ENCODE measurements around the gene SMC1A.
A peak's percentile ranks its signal among the peaks of the same experiment; 100 is the strongest.
"Not testable (repeated sequence)": the region's sequence is repeated elsewhere in the genome, so short reads cannot be mapped to it uniquely, and the experiment has no call there.

Gene SMC1A

GRCh38 chrX:53422086-53422860 is at the start of gene SMC1A:
Gene SMC1A (minus strand): TSS chrX:53422654. CDS start chrX:53422600, 54 bp downstream.
- Histone ChIP-seq H3K36me3 (ENCODE audit: insufficient read depth, low read depth, low read length) (no peaks in the 10 kb centered on the region), H3K4me3 (ENCODE audit: low read length) (peak within 1 kb of the TSS; percentile 86), H3K27me3 (ENCODE audit: insufficient read depth, low read length) (no peaks in the 10 kb centered on the region), H3K9me3 (ENCODE audit: insufficient read depth, low read depth, low read length) (no peaks in the 10 kb centered on the region), H3K9ac (ENCODE audit: low read depth, low read length) (peak within 1 kb of the TSS; percentile 99), H3K4me1 (ENCODE audit: insufficient read depth, low read length) (peaks cover 9% of the 10 kb centered on the region), H3K27ac (ENCODE audit: low read length) (peak within 1 kb of the TSS; percentile 78)

- no peak overlapping the region for H3K9ac ChIP-seq (ENCODE audit: low read depth, low read length)
- H3K36me3 ChIP-seq (ENCODE audit: insufficient read depth, low read depth, low read length) = no peaks in the 10 kb centered on the region
- no peak overlapping the region for H3K4me3 ChIP-seq (ENCODE audit: low read length)
- no peaks in the 10 kb centered on the region for H3K27me3 ChIP-seq (ENCODE audit: insufficient read depth, low read length)
- no peak overlapping the region for H3K27ac ChIP-seq (ENCODE audit: low read length)
- H3K9me3 ChIP-seq (ENCODE audit: insufficient read depth, low read depth, low read length) = no peaks in the 10 kb centered on the region
- H3K4me1 ChIP-seq (ENCODE audit: insufficient read depth, low read length) = no peaks in the 10 kb centered on the region
Observed at GRCh38 chrX:53471346-53471745, 48.9 kb upstream of the SMC1A start.

GRCh38 chrX:53468659-53469058 is 46.2 kb upstream of the SMC1A start:
- not testable (repeated sequence) for H3K9me3 ChIP-seq (ENCODE audit: insufficient read depth, low read depth, low read length); H3K27ac ChIP-seq (ENCODE audit: low read length); H3K4me3 ChIP-seq (ENCODE audit: low read length); H3K27me3 ChIP-seq (ENCODE audit: insufficient read depth, low read length); H3K9ac ChIP-seq (ENCODE audit: low read depth, low read length); H3K4me1 ChIP-seq (ENCODE audit: insufficient read depth, low read length); H3K36me3 ChIP-seq (ENCODE audit: insufficient read depth, low read depth, low read length)

GRCh38 chrX:53458082-53458481 is 35.6 kb upstream of the SMC1A start:
- no peak overlapping the region for H3K4me3 ChIP-seq (ENCODE audit: low read length)
- no peaks in the 10 kb centered on the region for H3K36me3 ChIP-seq (ENCODE audit: insufficient read depth, low read depth, low read length)
- H3K27me3 ChIP-seq (ENCODE audit: insufficient read depth, low read length) = no peaks in the 10 kb centered on the region
- H3K9ac ChIP-seq (ENCODE audit: low read depth, low read length) = no peak overlapping the region
- no peak overlapping the region for H3K27ac ChIP-seq (ENCODE audit: low read length)
- no peaks in the 10 kb centered on the region for H3K9me3 ChIP-seq (ENCODE audit: insufficient read depth, low read depth, low read length)
- H3K4me1 ChIP-seq (ENCODE audit: insufficient read depth, low read length) = no peaks in the 10 kb centered on the region

GRCh38 chrX:53456254-53456653 is 33.8 kb upstream of the SMC1A start:
- H3K9ac ChIP-seq (ENCODE audit: low read depth, low read length) = no peak overlapping the region

GRCh38 chrX:53452812-53453211 is 30.4 kb upstream of the SMC1A start:
- no peak overlapping the region for H3K9ac ChIP-seq (ENCODE audit: low read depth, low read length)
- H3K4me1 ChIP-seq (ENCODE audit: insufficient read depth, low read length) = no peaks in the 10 kb centered on the region
- H3K27me3 ChIP-seq (ENCODE audit: insufficient read depth, low read length) = no peaks in the 10 kb centered on the region
- no peak overlapping the region for H3K4me3 ChIP-seq (ENCODE audit: low read length)
- H3K27ac ChIP-seq (ENCODE audit: low read length) = no peak overlapping the region
- no peaks in the 10 kb centered on the region for H3K36me3 ChIP-seq (ENCODE audit: insufficient read depth, low read depth, low read length)
- H3K9me3 ChIP-seq (ENCODE audit: insufficient read depth, low read depth, low read length) = no peaks in the 10 kb centered on the region

More at GRCh38 chrX:53456254-53456653, 33.8 kb upstream of the SMC1A start:
- Histone ChIP-seq H3K4me1 (ENCODE audit: insufficient read depth, low read length) (no peaks in the 10 kb centered on the region), H3K4me3 (ENCODE audit: low read length) (no peak overlapping the region), H3K27ac (ENCODE audit: low read length) (no peak overlapping the region), H3K9me3 (ENCODE audit: insufficient read depth, low read depth, low read length) (no peaks in the 10 kb centered on the region), H3K27me3 (ENCODE audit: insufficient read depth, low read length) (no peaks in the 10 kb centered on the region), H3K36me3 (ENCODE audit: insufficient read depth, low read depth, low read length) (no peaks in the 10 kb centered on the region)

GRCh38 chrX:53449632-53450031 is 27.2 kb upstream of the SMC1A start:
- Histone ChIP-seq H3K27me3 (ENCODE audit: insufficient read depth, low read length) (no peaks in the 10 kb centered on the region), H3K36me3 (ENCODE audit: insufficient read depth, low read depth, low read length) (no peaks in the 10 kb centered on the region), H3K4me3 (ENCODE audit: low read length) (no peak overlapping the region), H3K9me3 (ENCODE audit: insufficient read depth, low read depth, low read length) (no peaks in the 10 kb centered on the region), H3K27ac (ENCODE audit: low read length) (no peak overlapping the region), H3K9ac (ENCODE audit: low read depth, low read length) (no peak overlapping the region), H3K4me1 (ENCODE audit: insufficient read depth, low read length) (no peaks in the 10 kb centered on the region)

GRCh38 chrX:53447441-53447840 is 25.0 kb upstream of the SMC1A start:
- no peaks in the 10 kb centered on the region for H3K36me3 ChIP-seq (ENCODE audit: insufficient read depth, low read depth, low read length)
- no peaks in the 10 kb centered on the region for H3K4me1 ChIP-seq (ENCODE audit: insufficient read depth, low read length)
- H3K27ac ChIP-seq (ENCODE audit: low read length) = no peak overlapping the region
- H3K27me3 ChIP-seq (ENCODE audit: insufficient read depth, low read length) = no peaks in the 10 kb centered on the region
- H3K4me3 ChIP-seq (ENCODE audit: low read length) = no peak overlapping the region
- no peak overlapping the region for H3K9ac ChIP-seq (ENCODE audit: low read depth, low read length)
- no peaks in the 10 kb centered on the region for H3K9me3 ChIP-seq (ENCODE audit: insufficient read depth, low read depth, low read length)

- peaks cover 5% of the 10 kb centered on the region; the same call in 1 of the 2 replicates for H3K27me3 ChIP-seq (ENCODE audit: insufficient read depth, low read length)
- no peak overlapping the region for H3K9ac ChIP-seq (ENCODE audit: low read depth, low read length)
- H3K36me3 ChIP-seq (ENCODE audit: insufficient read depth, low read depth, low read length) = no peaks in the 10 kb centered on the region
- H3K4me1 ChIP-seq (ENCODE audit: insufficient read depth, low read length) = no peaks in the 10 kb centered on the region
- no peak overlapping the region for H3K4me3 ChIP-seq (ENCODE audit: low read length)
- H3K9me3 ChIP-seq (ENCODE audit: insufficient read depth, low read depth, low read length) = no peaks in the 10 kb centered on the region
- H3K27ac ChIP-seq (ENCODE audit: low read length) = no peak overlapping the region
Observed at GRCh38 chrX:53445977-53446376, 23.5 kb upstream of the SMC1A start.

GRCh38 chrX:53442322-53442631 is 19.8 kb upstream of the SMC1A start:
- H3K27ac ChIP-seq (ENCODE audit: low read length) = no peak overlapping the region
- H3K4me3 ChIP-seq (ENCODE audit: low read length) = peak overlapping the region; percentile 73; the same call in 1 of the 2 replicates
- no peaks in the 10 kb centered on the region for H3K4me1 ChIP-seq (ENCODE audit: insufficient read depth, low read length)
- H3K9me3 ChIP-seq (ENCODE audit: insufficient read depth, low read depth, low read length) = no peaks in the 10 kb centered on the region
- H3K27me3 ChIP-seq (ENCODE audit: insufficient read depth, low read length) = peaks cover 17% of the 10 kb centered on the region
- H3K9ac ChIP-seq (ENCODE audit: low read depth, low read length) = no peak overlapping the region
- no peaks in the 10 kb centered on the region for H3K36me3 ChIP-seq (ENCODE audit: insufficient read depth, low read depth, low read length)

- Histone ChIP-seq H3K9me3 (ENCODE audit: insufficient read depth, low read depth, low read length) (no peaks in the 10 kb centered on the region), H3K4me1 (ENCODE audit: insufficient read depth, low read length) (no peaks in the 10 kb centered on the region), H3K27me3 (ENCODE audit: insufficient read depth, low read length) (peaks cover 17% of the 10 kb centered on the region), H3K27ac (ENCODE audit: low read length) (no peak overlapping the region), H3K4me3 (ENCODE audit: low read length) (peak overlapping the region; percentile 73), H3K36me3 (ENCODE audit: insufficient read depth, low read depth, low read length) (no peaks in the 10 kb centered on the region), H3K9ac (ENCODE audit: low read depth, low read length) (no peak overlapping the region)
Observed at GRCh38 chrX:53441531-53442321, 19.3 kb upstream of the SMC1A start.
